CD4-positive, alpha-beta memory T cell (primary cell): ENCODE results near the gene CDY2B. TPM values are rescaled to one million over a fixed set of nuclear protein-coding genes. Genes with fewer than 3 reads are reported as not detected.
"Not testable (repeated sequence)": the region's sequence is repeated elsewhere in the genome, so short reads cannot be mapped to it uniquely, and the experiment has no call there.

ENCODE experiments used
- CTCF ChIA-PET: fragments of 350-600 bp; sonication (Branson Sonifier 250); formaldehyde crosslinking; loops from one replicate; lab custom pipeline; 2021; ENCODE audit warnings: inconsistent platforms; ENCODE audit not compliant: partially characterized antibody; lab: Charles Lee
- POLR2A ChIA-PET: fragments of 350-600 bp; sonication (Branson Sonifier 250); formaldehyde crosslinking; loops from one replicate; lab custom pipeline; 2021; ENCODE audit not compliant: partially characterized antibody; lab: Charles Lee
- DNase-seq, 5 donors: peaks; one replicate each; pipeline versions ENCODE4 v3.0.0 to v3.0.0-alpha.2; 2020 to 2022; ENCODE audit warnings: mixed read lengths in 1 of 5
- H3K27ac ChIP-seq: one replicate; pipeline ENCODE4 v1.7.0; 2013; ENCODE audit warnings: low read depth, low read length
- H3K27me3 ChIP-seq: 2 replicates; pipeline ENCODE4 v1.7.0; 2013; ENCODE audit warnings: mild to moderate bottlenecking, low read length, moderate library complexity; ENCODE audit not compliant: insufficient read depth
- H3K36me3 ChIP-seq: 2 replicates; pipeline ENCODE4 v1.7.0; 2013; ENCODE audit warnings: mild to moderate bottlenecking, low read length, moderate library complexity; ENCODE audit not compliant: insufficient read depth
- H3K4me1 ChIP-seq: 2 replicates; pipeline ENCODE4 v1.7.0; 2013; ENCODE audit warnings: mild to moderate bottlenecking, low read length, moderate library complexity; ENCODE audit not compliant: insufficient read depth
- H3K4me3 ChIP-seq, 2 donors: one replicate each; pipeline ENCODE4 v1.7.0; 2013; ENCODE audit warnings: low read length in 2 of 2, mild to moderate bottlenecking in 1 of 2
- H3K9me3 ChIP-seq, 2 donors: one replicate each; pipeline ENCODE4 v1.7.0; 2013; ENCODE audit warnings: low read length in 2 of 2, control low read depth in 1 of 2; ENCODE audit not compliant: control insufficient read depth in 1 of 2
- H3K27ac Mint-ChIP-seq, 7 donors: one replicate each; pipeline ENCODE4 v1.8.0; 2020 to 2021; ENCODE audit warnings: mixed read lengths in 7 of 7, mild to moderate bottlenecking in 6 of 7, inconsistent platforms in 3 of 7, moderate library complexity in 3 of 7
- H3K27me3 Mint-ChIP-seq, 2 donors: one replicate each; pipeline ENCODE4 v1.8.0; 2020 to 2021; ENCODE audit warnings: mixed read lengths in 2 of 2
- H3K36me3 Mint-ChIP-seq, 2 donors: one replicate each; pipeline ENCODE4 v1.8.0; 2020 to 2021; ENCODE audit warnings: mixed read lengths in 2 of 2, inconsistent platforms in 1 of 2, mild to moderate bottlenecking in 1 of 2
- H3K4me1 Mint-ChIP-seq, 4 donors: one replicate each; pipeline ENCODE4 v1.8.0; 2020 to 2021; ENCODE audit warnings: mixed read lengths in 4 of 4, mild to moderate bottlenecking in 1 of 4
- H3K4me3 Mint-ChIP-seq, 8 donors: one replicate each; pipeline ENCODE4 v1.8.0; 2020 to 2021; ENCODE audit warnings: mixed read lengths in 8 of 8, mild to moderate bottlenecking in 7 of 8, moderate library complexity in 6 of 8, inconsistent platforms in 3 of 8
- H3K9me3 Mint-ChIP-seq, 8 donors: one replicate each; pipeline ENCODE4 v1.8.0; 2020 to 2021; ENCODE audit warnings: mixed read lengths in 8 of 8, mild to moderate bottlenecking in 5 of 8, inconsistent platforms in 3 of 8, moderate library complexity in 1 of 8
- intact Hi-C: fragments of 100-400 bp; cut with micrococcal nuclease; formaldehyde crosslinking; loops from one replicate; pipeline ENCODE4 v1.15.1; 2023
- polyA plus RNA-seq, 2 donors: library from polyadenylated mRNA; unstranded; fragments of 300-500 nt; fragmentation: Illumina TruSeq; gene quantifications; one replicate each; pipeline ENCODE4 v1.2.3, GENCODE V29; 2021
- total RNA-seq, 2 experiments: library from RNA; stranded (reverse); gene quantifications; one replicate each; pipeline ENCODE4 v1.2.3, GENCODE V29; 2021

CDY2B gene, protein sequence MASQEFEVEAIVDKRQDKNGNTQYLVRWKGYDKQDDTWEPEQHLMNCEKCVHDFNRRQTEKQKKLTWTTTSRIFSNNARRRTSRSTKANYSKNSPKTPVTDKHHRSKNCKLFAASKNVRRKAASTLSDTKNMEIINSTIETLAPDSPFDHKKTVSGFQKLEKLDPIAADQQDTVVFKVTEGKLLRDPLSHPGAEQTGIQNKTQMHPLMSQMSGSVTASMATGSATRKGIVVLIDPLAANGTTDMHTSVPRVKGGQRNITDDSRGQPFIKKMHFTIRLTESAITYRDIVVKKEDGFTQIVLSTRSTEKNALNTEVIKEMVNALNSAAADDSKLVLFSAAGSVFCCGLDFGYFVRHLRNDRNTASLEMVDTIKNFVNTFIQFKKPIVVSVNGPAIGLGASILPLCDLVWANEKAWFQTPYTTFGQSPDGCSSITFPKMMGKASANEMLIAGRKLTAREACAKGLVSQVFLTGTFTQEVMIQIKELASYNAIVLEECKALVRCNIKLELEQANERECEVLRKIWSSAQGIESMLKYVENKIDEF
- total RNA-seq, result not detected
- not detected for polyA plus RNA-seq

- H3K9me3 ChIP-seq, H3K36me3 ChIP-seq, H3K27ac Mint-ChIP-seq, H3K4me3 Mint-ChIP-seq, H3K36me3 Mint-ChIP-seq, DNase-seq, H3K27me3 ChIP-seq, CTCF ChIA-PET, H3K4me1 Mint-ChIP-seq, H3K9me3 Mint-ChIP-seq, H3K27me3 Mint-ChIP-seq, H3K4me3 ChIP-seq, H3K27ac ChIP-seq, intact Hi-C loops, POLR2A ChIA-PET, H3K4me1 ChIP-seq: not testable (repeated sequence)
Observed at GRCh38 chrY:17880120-17880519, at the start of gene CDY2B. Gene CDY2B, minus strand, starts transcription at chrY:17880220. Its CDS starts 328 bp downstream, at chrY:17879892.

- intact Hi-C loops, H3K4me1 Mint-ChIP-seq, H3K4me3 Mint-ChIP-seq, H3K4me3 ChIP-seq, H3K27ac ChIP-seq, H3K36me3 Mint-ChIP-seq, H3K27me3 Mint-ChIP-seq, POLR2A ChIA-PET, H3K9me3 ChIP-seq, H3K27ac Mint-ChIP-seq, CTCF ChIA-PET, H3K27me3 ChIP-seq, H3K9me3 Mint-ChIP-seq, DNase-seq, H3K36me3 ChIP-seq, H3K4me1 ChIP-seq: not testable (repeated sequence)
Observed at GRCh38 chrY:17908009-17908408, 28.0 kb upstream of the CDY2B start.

DNA sequence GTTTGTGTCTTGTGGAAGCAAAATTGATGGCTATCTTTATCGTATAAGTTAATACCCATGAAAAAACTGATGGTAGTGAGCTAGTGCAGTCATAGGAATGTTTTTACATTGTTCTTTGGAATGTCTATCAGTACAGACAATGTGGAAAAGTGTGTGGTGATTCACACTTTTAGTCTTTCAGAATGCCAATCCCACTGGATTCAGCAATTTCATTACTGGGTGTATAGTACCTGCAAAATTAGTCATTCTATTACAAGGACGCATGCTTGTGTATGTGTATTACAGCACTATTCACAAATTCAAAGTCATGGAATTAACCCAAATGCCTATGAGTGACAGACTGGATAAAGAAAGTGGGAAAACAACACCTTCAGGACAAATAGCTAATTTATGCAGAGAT is 27.3 kb upstream of the CDY2B start:
- H3K27ac ChIP-seq, H3K36me3 ChIP-seq, DNase-seq, CTCF ChIA-PET, H3K27ac Mint-ChIP-seq, H3K27me3 Mint-ChIP-seq, H3K4me3 ChIP-seq, H3K9me3 Mint-ChIP-seq, H3K9me3 ChIP-seq, intact Hi-C loops, H3K36me3 Mint-ChIP-seq, H3K27me3 ChIP-seq, H3K4me1 Mint-ChIP-seq, H3K4me3 Mint-ChIP-seq, POLR2A ChIA-PET, H3K4me1 ChIP-seq: not testable (repeated sequence)

- H3K27me3 Mint-ChIP-seq, H3K4me3 ChIP-seq, H3K36me3 Mint-ChIP-seq, DNase-seq, intact Hi-C loops, H3K4me1 ChIP-seq, POLR2A ChIA-PET, H3K27me3 ChIP-seq, H3K4me3 Mint-ChIP-seq, H3K9me3 ChIP-seq, CTCF ChIA-PET, H3K27ac Mint-ChIP-seq, H3K4me1 Mint-ChIP-seq, H3K27ac ChIP-seq, H3K9me3 Mint-ChIP-seq, H3K36me3 ChIP-seq: not testable (repeated sequence)
Observed at GRCh38 chrY:17881697-17882096, 1.7 kb upstream of the CDY2B start.

DNA sequence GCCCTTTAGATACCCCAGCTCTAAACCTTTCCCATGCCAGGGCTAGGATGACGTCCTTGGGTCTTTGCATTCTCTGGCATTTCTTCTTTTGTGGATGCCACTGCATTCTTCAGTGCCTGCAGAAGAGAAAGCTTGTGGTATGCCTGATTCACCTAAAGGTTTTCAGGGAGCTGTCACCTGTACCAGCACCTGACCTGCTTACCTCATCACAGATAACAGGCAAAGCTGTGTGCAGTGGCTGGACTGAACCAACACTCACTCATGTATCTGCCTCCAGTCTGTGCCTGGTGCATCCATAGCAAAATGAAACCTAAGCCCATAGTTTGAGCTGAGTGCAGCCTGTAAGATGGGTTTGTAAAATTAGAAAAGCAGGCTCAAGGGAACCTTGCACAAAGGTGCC is 3.3 kb downstream of the CDY2B start:
- H3K27ac ChIP-seq, POLR2A ChIA-PET, H3K27me3 Mint-ChIP-seq, H3K27ac Mint-ChIP-seq, H3K9me3 Mint-ChIP-seq, H3K9me3 ChIP-seq, H3K4me3 Mint-ChIP-seq, H3K36me3 Mint-ChIP-seq, intact Hi-C loops, H3K4me1 ChIP-seq, H3K4me3 ChIP-seq, CTCF ChIA-PET, DNase-seq, H3K27me3 ChIP-seq, H3K36me3 ChIP-seq, H3K4me1 Mint-ChIP-seq: not testable (repeated sequence)

- CTCF ChIA-PET, H3K36me3 Mint-ChIP-seq: not testable (repeated sequence)
Observed at GRCh38 chrY:17875401-17875800, 4.6 kb downstream of the CDY2B start.

GRCh38 chrY:17871194-17871903 is 8.7 kb downstream of the CDY2B start:
- H3K27ac Mint-ChIP-seq, H3K27me3 ChIP-seq, H3K27me3 Mint-ChIP-seq, intact Hi-C loops, H3K4me1 ChIP-seq, H3K27ac ChIP-seq, H3K36me3 ChIP-seq, H3K9me3 ChIP-seq, H3K9me3 Mint-ChIP-seq, DNase-seq, POLR2A ChIA-PET, CTCF ChIA-PET, H3K36me3 Mint-ChIP-seq, H3K4me3 Mint-ChIP-seq, H3K4me3 ChIP-seq, H3K4me1 Mint-ChIP-seq: not testable (repeated sequence)

More at GRCh38 chrY:17875401-17875800, 4.6 kb downstream of the CDY2B start:
- H3K9me3 Mint-ChIP-seq, H3K4me3 Mint-ChIP-seq, H3K27ac ChIP-seq, intact Hi-C loops, DNase-seq, H3K4me1 ChIP-seq, H3K27me3 ChIP-seq, POLR2A ChIA-PET, H3K27ac Mint-ChIP-seq, H3K9me3 ChIP-seq, H3K27me3 Mint-ChIP-seq, H3K36me3 ChIP-seq, H3K4me1 Mint-ChIP-seq, H3K4me3 ChIP-seq: not testable (repeated sequence)
